ENCODE data around the gene EFHC1. TPM values are rescaled to one million over a fixed set of nuclear protein-coding genes. Genes with fewer than 3 reads are reported as not detected.

Gene EFHC1
- total RNA-seq, 4 donors from 2014 or later: 0.46 to 9.3 (median 1.5) TPM

GRCh38 chr6:52518279-52518945, 98.3 kb downstream of the EFHC1 start:
- peaks cover 26 to 31% of the 10 kb centered on the region in 2 donors for H3K4me1 ChIP-seq
- no peaks in the 10 kb centered on the region for H3K9me3 ChIP-seq
- in situ Hi-C loops (cut with MboI; ENCODE audit: low sequenced_read_pairs in 4 of 4) (loop anchor here in 1 of 4 donors (10.0 kb wide), 1 partner anchor 56 kb away; the partner anchor contains the start of gene TRAM2), intact Hi-C loops (cut with DNase I; ENCODE audit: low total_unique reads) (loop anchor here (10.0 kb wide), 1 partner anchor 476 kb away; the partner anchor contains the start of gene GSTA4)
- peak overlapping the region; percentile 72 to 82 (median 80) for H3K27ac ChIP-seq
- ATAC-seq (no peak), DNase-seq (no peak)
- TF ChIP-seq CTCF (IDR thresholded peaks at IDR 0.05 in 4 of 5, conservative IDR thresholded peaks at IDR 0.05 in 1 of 5): no peak
- TF ChIP-seq POLR2A (IDR thresholded peaks at IDR 0.05): no peak
- no peaks in the 10 kb centered on the region for H3K36me3 ChIP-seq
- no peak overlapping the region for H3K4me3 ChIP-seq
- no peaks in the 10 kb centered on the region for H3K27me3 ChIP-seq

DNA sequence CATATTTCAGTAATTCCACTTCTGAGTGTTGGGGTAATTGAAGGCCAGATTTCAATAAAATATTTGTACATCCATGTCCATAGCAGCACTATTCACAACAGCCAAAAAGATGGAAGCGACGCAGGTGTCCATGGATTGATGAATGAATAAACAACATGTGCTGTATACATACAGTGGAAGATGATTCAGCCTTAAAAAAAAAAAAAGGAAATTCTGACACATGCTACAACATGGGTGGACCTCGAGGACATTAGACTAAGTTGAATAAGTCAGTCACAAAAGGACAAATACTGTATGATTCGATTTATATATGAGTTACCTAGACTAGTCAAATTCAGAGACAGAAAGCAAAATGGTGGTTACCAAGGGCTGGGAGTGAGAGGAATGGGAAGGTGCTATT, 99.5 kb downstream of the EFHC1 start:
- intact Hi-C loops (cut with DNase I; ENCODE audit: low total_unique reads): loop anchor here (10.0 kb wide), 1 partner anchor 475 kb away; the partner anchor contains the start of gene GSTA4
- in situ Hi-C loops (cut with MboI; ENCODE audit: low sequenced_read_pairs in 4 of 4): loop anchor here in 1 of 4 donors (10.0 kb wide), 1 partner anchor 55 kb away; the partner anchor contains the start of gene TRAM2
- H3K27me3 ChIP-seq: no peaks in the 10 kb centered on the region
- no peak overlapping the region for H3K4me3 ChIP-seq
- no peak overlapping the region for H3K27ac ChIP-seq
- ATAC-seq: no peak
- H3K4me1 ChIP-seq: peaks cover 22 to 31% of the 10 kb centered on the region in 2 donors
- no peaks in the 10 kb centered on the region for H3K9me3 ChIP-seq
- no peaks in the 10 kb centered on the region for H3K36me3 ChIP-seq
- no peak for DNase-seq
- TF ChIP-seq CTCF (IDR thresholded peaks at IDR 0.05 in 4 of 5, conservative IDR thresholded peaks at IDR 0.05 in 1 of 5) (no peak), POLR2A (IDR thresholded peaks at IDR 0.05) (no peak)

DNA sequence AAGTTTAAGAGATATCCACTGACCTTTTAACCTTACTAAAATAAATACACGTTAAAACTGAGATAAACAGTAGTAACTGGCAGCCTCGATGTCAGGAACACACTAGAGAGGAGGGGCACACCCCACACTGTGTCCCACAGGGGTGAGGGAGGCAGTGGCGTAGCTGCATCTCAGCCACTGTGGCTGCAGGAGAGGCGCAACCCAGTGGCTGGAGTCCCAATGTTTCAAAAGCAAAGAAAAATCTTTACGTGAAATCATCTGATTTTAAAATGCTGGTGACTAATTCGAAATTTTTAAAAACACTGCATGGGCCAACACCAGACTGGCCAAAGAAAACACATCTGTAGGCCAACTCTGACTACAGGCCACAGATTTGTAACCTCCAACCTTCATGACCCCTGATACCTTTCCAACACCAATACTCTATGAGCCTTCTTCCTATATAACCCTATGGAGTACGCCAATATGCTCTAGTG, 102.0 kb downstream of the EFHC1 start:
- Histone ChIP-seq H3K4me1 (peaks cover 22 to 29% of the 10 kb centered on the region in 2 donors), H3K27me3 (no peaks in the 10 kb centered on the region), H3K4me3 (no peak overlapping the region), H3K27ac (peak overlapping the region; percentile 54 to 75 (median 66)), H3K36me3 (no peaks in the 10 kb centered on the region), H3K9me3 (no peaks in the 10 kb centered on the region)
- TF ChIP-seq CTCF (IDR thresholded peaks at IDR 0.05 in 4 of 5, conservative IDR thresholded peaks at IDR 0.05 in 1 of 5) (no peak), POLR2A (IDR thresholded peaks at IDR 0.05) (no peak)
- intact Hi-C loops (cut with DNase I; ENCODE audit: low total_unique reads) (loop anchor here (2.0 kb wide), 1 partner anchor 45 kb away; no protein-coding TSS in a partner anchor), in situ Hi-C loops (cut with MboI; ENCODE audit: low sequenced_read_pairs in 4 of 4) (no loop called here)
- ATAC-seq (peak; percentile 21 to 31), DNase-seq (peak in 1 of 2 donors; percentile 60)

DNA sequence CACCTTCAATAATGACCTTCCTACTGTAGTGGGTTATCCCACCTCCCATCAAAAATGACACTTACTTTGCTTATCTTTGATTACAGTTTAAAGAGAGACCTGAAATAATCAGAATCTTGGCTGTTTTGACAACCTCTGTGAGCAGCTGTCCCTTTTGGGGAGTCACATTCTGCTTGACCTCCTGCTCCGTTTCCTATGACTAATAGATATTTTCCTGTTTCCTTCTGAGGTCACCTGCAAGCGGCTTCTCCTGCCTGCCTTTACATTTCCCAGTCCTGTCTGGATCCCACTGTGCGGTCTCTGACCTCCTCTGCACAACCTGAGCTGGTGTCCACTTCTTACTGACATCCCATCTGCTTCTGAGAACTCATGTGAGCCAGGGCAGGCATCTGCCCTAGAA, 102.5 kb downstream of the EFHC1 start:
- no peaks in the 10 kb centered on the region for H3K36me3 ChIP-seq
- H3K27me3 ChIP-seq: no peaks in the 10 kb centered on the region
- H3K4me1 ChIP-seq: peaks cover 18 to 25% of the 10 kb centered on the region in 2 donors
- in situ Hi-C loops (cut with MboI; ENCODE audit: low sequenced_read_pairs in 4 of 4) (no loop called here), intact Hi-C loops (cut with DNase I; ENCODE audit: low total_unique reads) (loop anchor here (2.0 kb wide), 1 partner anchor 44 kb away; no protein-coding TSS in a partner anchor)
- DNase-seq (no peak), ATAC-seq (peak in 1 of 2 donors; percentile 28)
- no peak overlapping the region for H3K4me3 ChIP-seq
- no peak for TF ChIP-seq CTCF (IDR thresholded peaks at IDR 0.05 in 4 of 5, conservative IDR thresholded peaks at IDR 0.05 in 1 of 5)
- TF ChIP-seq POLR2A (IDR thresholded peaks at IDR 0.05): no peak
- H3K27ac ChIP-seq: peak overlapping the region; percentile 41 to 75 (median 61)
- H3K9me3 ChIP-seq: no peaks in the 10 kb centered on the region
